Posterior vena cava (tissue), 2 donors: ENCODE data around the gene CENPS. TPM values are rescaled to one million over a fixed set of nuclear protein-coding genes. Genes with fewer than 3 reads are reported as not detected.
A peak's percentile ranks its signal among the peaks of the same experiment; 100 is the strongest.

ENCODE experiments used
- DNase-seq: peaks from one replicate; pipeline ENCODE4 v3.0.0-alpha.2; 2020; ENCODE audit warnings: low spot score
- intact Hi-C, 2 donors: fragments of 100-400 bp; cut with DNase I; formaldehyde crosslinking; loops; one replicate each; pipeline versions ENCODE4 v1.14.1 to v1.14.2; 2022 to 2023
- long read RNA-seq, 2 donors: library from polyadenylated mRNA; unstranded; transcript quantifications; one replicate each; pipeline ENCODE4 v2.0.0, GENCODE V29; 2020 to 2021
- total RNA-seq, 2 donors: library from RNA; stranded (reverse); fragmentation: NEBNext Ultra II Directional; extraction: Animal tissue kit (Norgen Biotek cat#: 25700); gene quantifications; one replicate each; pipeline ENCODE4 v1.2.1, GENCODE V29; 2021
- donor health status: DM: yes; HTN: yes; CAD: no.
- donor health status: DM: yes; HTN: yes; CAD: no.

The CENPS gene
- 1 to 10 TPM; 7.2 to 7.8 TPM for total RNA-seq
- long read RNA-seq, donor 1, partial matches to known transcripts = 0 of 2 reads
- long read RNA-seq, donor 1, other reads (novel, unspliced or antisense) = 0 of 2 reads
- long read RNA-seq, donor 2, transcript CENPS-204 (5 exons, 914 nt) = major isoform, 16 of 19 reads
- long read RNA-seq, donor 2, partial matches to known transcripts = 0 of 19 reads
- long read RNA-seq, donor 2, other reads (novel, unspliced or antisense) = 0 of 19 reads

DNA sequence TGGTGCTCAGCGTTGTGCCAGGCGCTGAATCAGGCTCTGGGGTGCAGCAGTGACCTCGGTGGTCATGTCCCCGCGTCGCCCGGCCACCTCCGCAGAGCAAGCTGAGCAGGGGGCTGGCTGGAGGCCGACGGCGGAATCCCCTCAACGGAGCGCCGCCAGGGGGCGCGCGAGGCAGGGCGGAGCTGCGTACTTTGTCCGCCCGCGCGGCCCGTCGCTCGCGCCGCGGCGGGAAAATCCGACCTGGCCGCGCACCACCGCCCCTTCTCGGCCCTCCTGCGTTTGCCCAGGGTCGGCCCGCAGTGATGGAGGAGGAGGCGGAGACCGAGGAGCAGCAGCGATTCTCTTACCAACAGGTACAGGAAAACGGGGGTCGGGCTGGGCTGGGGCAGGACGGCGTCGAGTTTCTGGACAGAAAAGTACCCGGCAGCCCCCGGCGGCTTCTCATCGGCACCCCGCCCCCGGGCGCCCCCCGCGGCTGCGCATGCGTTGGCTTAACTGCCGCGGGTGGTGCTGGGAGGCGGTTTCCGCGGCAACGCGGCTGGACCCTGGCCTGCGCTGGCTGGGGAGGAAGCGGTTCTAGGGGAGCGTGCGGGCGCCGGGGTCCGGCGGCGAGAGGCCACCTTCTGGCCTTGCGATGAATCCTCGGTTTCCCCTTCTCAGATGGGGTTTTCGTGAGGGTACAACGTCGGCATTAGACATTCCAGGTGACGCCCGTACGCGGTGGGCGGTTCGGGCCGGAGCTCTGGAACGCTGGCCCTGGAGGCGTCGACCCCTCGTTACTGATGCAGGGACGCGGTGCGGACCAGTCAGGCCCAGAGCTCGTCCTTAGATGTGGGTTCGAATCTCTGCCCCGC is at the start of gene CENPS:
Gene CENPS (plus strand): TSS at position 218 of the 854 bp plus-strand sequence. CDS start 85 bp downstream, at position 303.
- DNase-seq = peak; percentile 97
- intact Hi-C loops = no loop called here

DNA sequence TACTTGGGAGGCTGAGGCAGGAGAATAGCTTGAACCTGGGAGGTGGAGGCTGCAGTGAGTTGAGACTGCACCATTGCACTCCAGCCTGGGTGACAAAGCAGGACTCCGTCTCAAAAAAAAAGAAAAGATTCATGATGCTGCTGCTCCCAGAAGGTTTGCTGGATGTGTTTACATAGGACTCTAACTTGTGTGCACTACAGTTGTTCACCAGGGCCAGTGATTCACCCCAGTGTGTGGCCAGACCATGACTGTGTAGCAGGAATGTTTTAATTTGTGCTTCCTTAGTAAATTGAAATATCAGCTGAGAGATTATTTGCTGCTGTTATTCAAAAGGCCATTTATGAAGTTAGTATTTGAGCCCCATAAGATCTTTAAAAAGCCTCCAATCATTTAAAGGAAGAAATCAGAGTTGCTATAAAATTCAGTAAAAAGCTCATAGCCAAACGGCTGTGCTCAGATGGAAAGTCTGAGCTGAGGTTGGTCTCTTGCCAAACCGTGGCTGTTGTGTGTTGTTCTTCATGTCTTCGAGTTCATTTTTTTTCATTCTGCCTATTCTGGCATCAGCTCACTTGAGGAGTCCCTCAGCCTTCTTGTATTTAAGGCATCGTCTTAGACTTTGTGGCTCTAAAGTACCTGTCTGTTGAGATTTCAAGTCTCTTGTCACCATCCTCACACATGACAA is 49.5 kb upstream of the CENPS start:
- intact Hi-C loops = loop anchor here in 1 of 2 donors (1.0 kb wide), 1 partner anchor 35 kb away; no protein-coding TSS in a partner anchor
- DNase-seq = peak; percentile 82

DNA sequence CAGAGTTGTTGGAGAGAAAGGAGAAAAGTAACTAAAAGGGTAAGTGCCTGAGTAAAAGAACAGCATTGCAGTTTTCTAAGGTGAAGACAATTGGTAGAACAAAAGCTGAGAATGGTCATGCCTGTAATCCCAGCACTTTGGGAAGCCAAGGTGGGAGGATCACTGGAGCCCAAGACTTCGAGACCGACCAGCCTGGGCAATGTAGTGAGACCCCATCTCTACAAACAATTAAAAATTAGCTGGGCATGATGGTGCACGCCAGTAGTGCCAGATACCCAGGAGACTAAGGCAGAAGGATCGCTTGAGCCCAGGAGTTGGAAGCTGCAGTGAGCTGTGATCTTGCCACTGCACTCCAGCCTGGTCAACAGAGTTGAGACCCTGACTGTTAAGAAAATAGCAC is 46.6 kb upstream of the CENPS start:
- intact Hi-C loops = no loop called here

DNA sequence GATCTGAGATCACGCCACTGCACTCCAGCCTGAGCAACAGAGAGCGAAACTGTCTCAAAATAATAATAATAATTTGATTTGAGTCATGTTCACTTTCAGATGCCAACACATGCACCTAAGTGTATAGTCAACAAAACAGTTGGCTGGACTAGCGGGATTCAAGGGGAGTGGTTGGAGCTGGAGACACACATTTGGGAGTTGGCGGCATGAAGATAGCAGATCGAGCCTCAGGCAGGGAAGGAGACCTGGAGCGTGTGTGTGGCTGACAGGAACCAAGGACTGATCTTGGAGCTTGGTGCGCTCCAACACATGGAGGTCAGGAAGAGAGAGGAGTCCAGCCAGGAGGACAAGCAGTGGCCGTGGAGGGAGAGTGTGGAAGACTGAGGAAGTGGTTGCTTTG is 46.0 kb upstream of the CENPS start:
- DNase-seq = peak; percentile 22
- intact Hi-C loops = no loop called here

More for the DNA sequence above, 46.6 kb upstream of the CENPS start:
- peak; percentile 5 for DNase-seq

DNA sequence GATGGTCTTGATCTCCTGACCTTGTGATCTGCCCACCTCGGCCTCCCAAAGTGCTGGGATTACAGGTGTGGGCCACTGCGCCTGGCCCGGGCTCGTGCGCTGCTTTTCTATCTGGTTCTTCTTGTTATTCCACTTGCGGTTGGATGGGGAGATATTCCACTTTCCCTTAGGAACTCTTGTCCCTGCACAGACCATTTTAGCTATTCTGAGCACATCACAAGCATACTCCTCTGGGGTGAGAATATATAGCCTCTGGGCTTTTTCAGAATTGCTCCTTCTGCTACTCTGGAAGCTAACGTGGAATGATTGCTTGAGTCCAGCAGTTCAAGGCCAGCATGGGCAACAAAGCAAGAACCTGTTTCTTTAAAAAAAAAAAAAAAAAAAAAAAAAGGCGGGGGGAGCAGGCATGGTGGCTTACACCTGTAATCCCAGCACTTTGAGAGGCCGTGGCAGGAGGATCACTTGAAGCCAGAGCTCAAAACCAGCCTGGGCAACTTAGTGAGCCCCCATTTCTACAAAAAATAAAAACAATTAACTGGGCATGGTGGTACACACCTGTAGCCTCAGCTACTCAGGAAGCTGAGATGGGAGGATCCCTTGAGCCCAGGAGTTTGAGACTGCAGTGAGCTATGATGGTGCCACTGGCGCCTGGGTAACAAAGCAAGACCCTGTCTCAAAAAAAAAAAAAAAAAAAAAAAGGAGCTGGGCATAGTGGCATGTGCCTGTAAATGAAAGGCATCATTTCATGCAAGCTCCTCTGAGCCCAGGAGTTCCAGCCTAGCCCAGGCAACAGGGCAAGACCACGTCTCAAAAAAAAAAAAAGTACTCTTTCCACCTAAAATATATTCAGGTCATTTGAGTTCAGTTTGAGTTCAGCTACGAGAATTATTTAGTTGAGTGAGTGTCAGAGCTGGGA is 43.2 kb upstream of the CENPS start:
- DNase-seq = peak; percentile 2

DNA sequence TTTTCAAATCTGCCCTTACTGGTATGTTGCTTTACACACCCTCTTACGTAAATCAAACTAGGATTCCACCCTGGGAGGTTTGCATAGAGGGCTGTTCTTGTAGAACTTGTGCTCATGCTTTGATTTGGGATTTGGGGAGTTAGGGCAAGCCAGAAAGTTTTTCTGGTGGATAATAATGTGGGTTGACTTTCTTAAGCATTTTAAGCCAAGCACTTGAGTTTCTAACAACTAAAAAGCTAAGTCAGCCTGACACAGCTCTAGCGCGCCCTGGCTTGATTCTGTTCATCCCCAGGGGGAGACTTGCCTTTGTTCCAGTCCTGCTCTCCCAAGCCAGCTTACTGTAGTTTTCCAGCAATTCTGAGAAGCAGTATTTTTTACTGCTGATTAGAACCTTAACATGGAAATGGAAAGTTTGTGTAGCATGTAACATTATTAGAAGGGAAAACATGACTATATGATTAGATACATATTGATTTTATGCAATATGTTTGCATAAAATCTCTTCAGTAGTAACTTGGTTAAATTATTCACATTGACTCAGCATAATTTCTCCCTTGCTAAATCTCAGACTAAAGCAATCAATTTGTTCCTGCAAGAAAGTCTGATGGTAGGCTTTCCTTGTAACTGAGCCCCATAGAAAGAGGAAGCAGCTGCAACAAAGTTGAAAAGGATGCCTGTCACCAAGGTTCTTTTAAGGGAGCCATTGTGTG is 42.4 kb upstream of the CENPS start:
- DNase-seq = no peak
- intact Hi-C loops = no loop called here

More for the DNA sequence above, 43.2 kb upstream of the CENPS start:
- intact Hi-C loops = no loop called here

DNA sequence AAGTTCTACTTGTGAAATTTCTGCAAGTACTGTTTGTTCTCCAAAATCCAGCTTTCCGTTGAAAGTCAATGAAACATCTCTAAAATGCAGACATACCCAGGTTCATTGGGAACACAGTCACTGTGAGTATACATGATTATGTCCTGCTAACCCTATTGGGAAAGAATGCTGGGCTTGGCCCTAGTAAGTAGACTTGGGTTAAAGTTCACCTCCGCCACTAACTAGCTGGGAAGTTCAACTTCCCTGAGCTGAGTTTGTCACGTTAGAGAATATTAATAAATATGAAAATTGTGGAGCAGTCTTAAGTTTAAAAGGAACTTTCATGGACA is 41.9 kb upstream of the CENPS start:
- intact Hi-C loops = no loop called here
- no peak for DNase-seq

DNA sequence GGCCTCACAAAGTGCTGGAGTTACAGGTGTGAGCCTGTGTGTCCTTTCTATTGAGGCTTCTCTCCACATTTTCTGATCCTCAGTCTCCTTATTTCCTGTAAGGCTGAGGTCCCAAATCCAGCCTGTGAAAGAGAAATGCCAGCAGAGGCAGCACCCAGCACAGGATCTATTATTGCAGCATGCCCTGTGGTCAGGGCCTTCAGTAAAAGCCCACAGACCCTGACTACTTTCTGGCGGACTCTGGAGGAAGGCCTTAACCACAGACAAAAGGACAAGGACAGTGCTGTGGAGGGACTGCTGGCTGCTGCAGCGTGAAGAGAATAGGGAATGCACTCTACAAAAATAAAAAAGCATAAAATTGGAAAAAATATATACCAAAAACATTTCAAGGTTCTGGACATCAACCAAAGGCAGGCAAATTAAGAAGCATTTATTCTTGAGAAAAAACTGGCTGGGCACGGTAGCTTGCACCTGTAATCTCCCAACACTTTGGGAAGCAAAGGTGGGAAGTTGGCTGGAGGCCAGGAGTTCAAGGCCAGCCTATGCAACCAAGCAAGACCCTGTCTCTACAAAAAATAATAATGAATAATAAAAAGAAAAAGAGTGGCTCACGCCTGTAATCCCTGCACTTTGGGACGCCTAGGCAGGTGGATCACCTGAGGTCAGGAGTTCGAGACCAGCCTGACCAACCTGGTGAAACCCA is 40.8 kb upstream of the CENPS start:
- no peak for DNase-seq

DNA sequence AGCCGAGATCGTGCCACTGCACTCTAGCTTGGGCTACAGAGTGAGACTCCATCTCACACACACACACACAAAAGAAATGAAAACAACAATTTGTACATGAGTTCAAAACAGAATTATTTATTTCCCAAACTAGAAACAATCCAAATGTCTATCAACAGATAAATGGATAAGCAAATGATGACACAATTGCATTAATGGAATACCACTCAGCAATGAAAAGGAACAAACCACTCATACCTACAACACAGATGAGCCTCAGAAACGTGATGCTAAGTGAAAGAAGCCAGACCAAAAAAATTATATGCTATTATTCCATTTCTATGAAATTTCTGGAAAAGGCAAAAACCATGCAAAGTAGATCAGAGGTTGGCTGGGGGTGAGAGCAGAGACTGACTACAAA is 33.4 kb upstream of the CENPS start:
- intact Hi-C loops = no loop called here
- DNase-seq = no peak

More for the DNA sequence above, 40.8 kb upstream of the CENPS start:
- intact Hi-C loops = no loop called here

DNA sequence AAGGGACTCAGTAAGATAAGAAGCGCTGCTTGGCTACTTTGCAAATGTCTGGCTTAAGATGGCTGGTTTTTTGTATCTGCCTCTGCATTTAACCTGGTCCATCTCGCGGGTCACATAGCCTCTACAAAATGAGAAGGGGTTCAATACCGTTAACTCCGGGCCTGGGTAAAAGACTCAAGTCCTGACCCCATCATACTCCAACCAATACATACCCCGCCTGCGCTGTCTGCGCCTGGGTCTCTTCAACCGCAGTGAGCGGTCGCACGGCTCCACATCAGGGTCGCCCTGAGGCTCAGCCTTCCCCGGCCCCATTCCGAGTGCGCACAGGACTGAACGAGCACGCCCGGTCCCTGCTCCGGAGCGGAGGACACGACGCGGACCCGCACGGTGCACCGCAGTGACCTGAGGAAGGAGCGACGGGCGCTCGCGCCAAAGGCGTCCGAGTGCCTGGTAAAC is 31.9 kb upstream of the CENPS start:
- DNase-seq = no peak
- intact Hi-C loops = no loop called here

DNA sequence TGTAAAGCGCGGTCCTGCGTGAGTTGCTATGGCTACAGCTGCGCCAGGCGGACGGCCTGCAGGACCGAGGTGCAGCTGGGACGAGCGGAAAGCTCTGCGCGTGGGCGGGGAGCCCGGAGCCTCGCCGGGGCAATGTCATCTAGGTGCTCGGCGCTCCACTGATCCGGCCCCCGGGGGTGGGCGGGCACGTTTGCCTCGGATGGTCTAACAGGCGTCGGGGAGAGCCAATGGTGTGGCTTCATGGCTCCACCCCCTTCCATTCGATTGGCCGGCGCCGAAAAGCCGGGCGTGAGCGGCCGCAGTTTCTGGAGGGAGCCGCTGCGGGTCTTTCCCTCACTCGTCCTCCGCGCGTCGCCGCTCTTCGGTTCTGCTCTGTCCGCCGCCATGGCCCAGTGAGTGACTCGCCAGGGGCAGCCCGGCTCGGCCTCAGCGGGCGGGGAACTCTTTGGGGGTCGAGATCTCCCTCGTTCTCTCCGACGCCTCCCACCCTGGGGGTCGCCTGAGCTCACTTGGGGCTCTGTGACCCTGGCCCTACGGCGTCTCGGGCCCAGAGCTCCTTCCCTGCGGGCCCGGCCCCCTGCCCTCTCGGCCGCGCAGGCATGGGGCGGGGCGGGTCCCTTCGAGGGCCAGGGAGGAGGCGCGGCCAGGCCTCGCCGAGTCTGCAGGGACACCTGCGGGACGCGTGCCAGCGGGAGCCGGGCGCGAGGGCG is 31.3 kb upstream of the CENPS start, which contains the start of gene PGD:
Gene PGD (plus strand): TSS at position 331 of the 710 bp plus-strand sequence. CDS start 54 bp downstream, at position 385.
- intact Hi-C loops = no loop called here

DNA sequence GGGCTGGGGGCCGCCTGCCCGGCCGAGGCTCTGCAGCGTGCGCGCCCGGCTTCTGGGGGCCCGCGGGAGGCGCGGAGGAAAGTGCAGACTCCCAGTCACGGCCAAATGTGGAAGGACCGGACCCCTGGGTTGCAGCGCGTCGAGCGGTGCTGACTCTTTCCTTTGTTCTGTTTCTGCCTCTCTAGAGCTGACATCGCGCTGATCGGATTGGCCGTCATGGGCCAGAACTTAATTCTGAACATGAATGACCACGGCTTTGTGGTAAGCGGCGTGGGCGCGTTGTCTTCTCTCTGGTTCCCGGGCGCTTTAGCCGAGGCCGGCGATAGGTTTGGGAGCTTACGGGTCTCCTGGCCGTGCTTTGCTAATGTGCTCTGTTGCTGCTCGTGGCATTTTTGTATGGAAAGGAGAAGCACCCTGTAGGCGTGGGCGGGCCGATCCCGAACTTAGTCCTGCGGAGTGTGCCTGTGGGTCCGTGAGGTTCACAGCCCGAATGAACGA is 30.7 kb upstream of the CENPS start:
- DNase-seq = peak; percentile 85
- intact Hi-C loops = no loop called here

More for the DNA sequence above, 31.3 kb upstream of the CENPS start, which contains the start of gene PGD:
- DNase-seq = peak; percentile 100

DNA sequence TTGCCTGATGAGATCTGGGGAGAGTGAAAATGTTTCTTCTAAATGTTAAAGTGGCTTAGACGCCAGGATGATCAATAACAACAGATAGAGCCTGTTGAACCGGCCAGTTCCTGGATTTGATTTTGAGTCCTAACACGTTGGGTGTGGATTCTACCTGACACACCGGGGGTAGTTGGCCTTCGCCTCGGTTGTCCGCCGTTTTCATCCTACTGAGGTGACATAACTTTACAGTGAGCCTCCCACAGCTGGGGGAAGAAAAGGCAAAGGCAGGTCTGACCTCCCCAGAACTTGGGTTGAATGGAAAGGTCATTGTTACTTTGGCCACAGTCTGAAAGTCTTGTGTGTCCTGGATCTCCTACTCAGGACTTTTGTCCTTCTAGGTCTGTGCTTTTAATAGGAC is 30.2 kb upstream of the CENPS start:
- no peak for DNase-seq
- intact Hi-C loops = no loop called here

DNA sequence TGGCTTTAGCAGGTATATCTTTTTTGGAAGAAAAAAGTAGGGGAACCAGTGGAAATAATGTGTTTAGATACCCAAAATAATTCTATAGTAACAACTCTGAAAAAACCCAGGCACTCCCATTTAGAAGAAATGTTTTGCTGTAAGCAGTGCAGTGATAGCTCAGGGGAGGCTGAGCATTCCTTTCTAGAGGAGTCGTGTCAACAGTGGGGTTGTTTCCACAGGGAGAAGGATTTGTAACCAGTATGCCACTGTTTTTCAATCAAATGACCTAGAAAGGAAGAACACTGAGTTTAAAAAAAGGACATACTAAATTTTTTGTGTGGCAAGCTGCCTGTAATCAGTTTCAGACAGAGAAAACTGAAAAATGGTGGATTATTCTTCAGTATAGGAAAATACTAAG is 29.0 kb upstream of the CENPS start:
- intact Hi-C loops = no loop called here
- no peak for DNase-seq

DNA sequence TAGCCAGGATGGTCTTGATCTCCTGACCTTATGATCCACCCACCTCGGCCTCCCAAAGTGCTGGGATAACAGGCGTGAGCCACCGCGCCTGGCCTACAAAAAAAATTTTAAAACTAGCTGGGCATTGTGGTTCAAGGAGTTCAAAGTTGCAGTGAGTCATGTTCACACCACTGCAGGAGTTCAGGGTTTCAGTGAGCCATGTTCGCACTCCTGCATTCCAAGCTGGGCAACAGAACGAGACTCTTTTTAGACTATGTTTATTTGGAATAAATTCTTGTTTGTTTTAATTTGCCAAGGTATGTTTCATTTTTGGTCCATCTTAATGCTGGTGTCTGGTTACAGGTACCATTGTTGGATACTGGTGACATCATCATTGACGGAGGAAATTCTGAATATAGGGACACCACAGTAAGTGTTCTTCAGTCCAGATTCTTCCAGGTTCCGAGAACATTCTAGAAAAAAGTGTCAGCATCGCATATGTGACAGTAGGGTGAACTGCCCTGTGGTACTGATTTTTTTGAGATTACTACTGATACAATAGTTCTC is 27.4 kb upstream of the CENPS start:
- DNase-seq = no peak
- intact Hi-C loops = no loop called here

DNA sequence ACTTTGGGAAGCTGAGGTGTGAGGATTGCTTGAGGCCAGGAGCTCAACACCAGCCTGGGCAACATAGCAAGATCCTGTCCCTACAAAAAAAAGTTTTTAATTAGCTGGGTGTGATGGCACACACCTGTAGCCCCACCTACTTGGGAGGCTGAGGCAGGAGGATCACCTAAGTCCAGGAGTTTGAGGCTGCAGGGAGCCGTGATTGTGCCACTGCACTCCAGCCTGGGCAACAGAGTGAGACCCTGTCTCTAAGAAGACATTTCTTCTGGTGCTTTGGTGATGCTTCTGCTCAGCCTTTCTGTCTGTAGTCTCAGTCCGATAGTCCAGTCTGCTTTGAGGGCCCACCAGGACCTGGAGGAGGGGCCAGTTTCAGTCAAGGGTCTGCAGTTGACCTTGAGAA is 23.0 kb upstream of the CENPS start:
- DNase-seq = no peak
- intact Hi-C loops = loop anchor here in 1 of 2 donors (2.0 kb wide), 1 partner anchor 486 kb away; no protein-coding TSS in a partner anchor
